Mesothelial cell of epicardium (in vitro differentiated cells): ENCODE results near the gene IRAG1. TPM values are rescaled to one million over a fixed set of nuclear protein-coding genes. Genes with fewer than 3 reads are reported as not detected.
"Not testable (repeated sequence)": the region's sequence is repeated elsewhere in the genome, so short reads cannot be mapped to it uniquely, and the experiment has no call there.

Experiments used
- DNase-seq, 2 experiments: peaks; one replicate each; pipeline ENCODE4 v3.0.0; 2021; ENCODE audit warnings: low spot score in 2 of 2; ENCODE audit not compliant: unreplicated experiment in 2 of 2
- H3K27ac Mint-ChIP-seq: 2 replicates; pipeline ENCODE4 v1.8.0; 2021; ENCODE audit warnings: mixed read lengths
- H3K27me3 Mint-ChIP-seq: 2 replicates; pipeline ENCODE4 v1.8.0; 2021; ENCODE audit warnings: low read depth, mixed read lengths
- H3K36me3 Mint-ChIP-seq: 2 replicates; pipeline ENCODE4 v1.8.0; 2021; ENCODE audit warnings: mixed read lengths
- H3K4me1 Mint-ChIP-seq: 2 replicates; pipeline ENCODE4 v1.8.0; 2021; ENCODE audit warnings: mixed read lengths
- H3K4me3 Mint-ChIP-seq: 2 replicates; pipeline ENCODE4 v1.8.0; 2021; ENCODE audit warnings: mild to moderate bottlenecking, moderate library complexity, mixed read lengths
- H3K9me3 Mint-ChIP-seq: 2 replicates; pipeline ENCODE4 v1.8.0; 2021; ENCODE audit warnings: mixed read lengths
- total RNA-seq: library from RNA; stranded (reverse); gene quantifications from 3 replicates; pipeline ENCODE4 v1.2.1, GENCODE V29; 2021
- TF ChIP-seq, protein P1 (sequence below): fragments of 200-600 bp; sonication (generic); IDR thresholded peaks from one replicate; pipeline ENCODE4 v1.5.0; 2021; ENCODE audit warnings: antibody characterized with exemption; ENCODE audit not compliant: unreplicated experiment

IRAG1 gene
- total RNA-seq, 1 donor from 2014 or later, result 13.8 TPM

DNA sequence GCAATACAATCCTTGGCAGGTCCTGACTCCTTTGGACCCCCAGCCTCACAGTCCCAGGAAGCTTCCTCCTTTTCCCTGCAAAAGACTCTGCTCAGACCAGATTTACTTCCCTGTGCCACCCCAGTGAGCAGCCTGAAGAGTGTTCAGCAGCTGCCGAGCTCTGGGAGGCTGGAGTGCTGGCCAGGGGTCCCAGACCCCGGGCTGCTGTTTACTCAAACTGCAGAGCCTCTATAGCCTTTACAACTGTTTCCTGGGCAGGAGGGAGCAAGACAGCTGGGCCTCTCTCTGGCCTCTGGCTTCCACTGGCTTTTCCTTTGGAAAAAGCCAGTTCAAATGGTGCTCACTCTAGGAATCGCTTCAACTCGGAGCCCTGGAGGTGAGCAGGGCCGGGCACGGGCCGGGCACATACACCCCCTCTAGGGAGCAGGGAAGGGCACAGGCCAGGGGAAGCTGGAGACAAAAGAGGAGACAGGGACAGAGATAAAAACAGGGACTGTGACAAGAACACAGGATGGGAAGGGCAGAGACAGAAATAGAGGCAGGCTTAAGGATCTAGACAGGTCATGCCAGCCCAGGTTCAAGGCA lies 932 bp downstream of the IRAG1 start:
- DNase-seq, result no peak
- TF ChIP-seq, protein P1, sequence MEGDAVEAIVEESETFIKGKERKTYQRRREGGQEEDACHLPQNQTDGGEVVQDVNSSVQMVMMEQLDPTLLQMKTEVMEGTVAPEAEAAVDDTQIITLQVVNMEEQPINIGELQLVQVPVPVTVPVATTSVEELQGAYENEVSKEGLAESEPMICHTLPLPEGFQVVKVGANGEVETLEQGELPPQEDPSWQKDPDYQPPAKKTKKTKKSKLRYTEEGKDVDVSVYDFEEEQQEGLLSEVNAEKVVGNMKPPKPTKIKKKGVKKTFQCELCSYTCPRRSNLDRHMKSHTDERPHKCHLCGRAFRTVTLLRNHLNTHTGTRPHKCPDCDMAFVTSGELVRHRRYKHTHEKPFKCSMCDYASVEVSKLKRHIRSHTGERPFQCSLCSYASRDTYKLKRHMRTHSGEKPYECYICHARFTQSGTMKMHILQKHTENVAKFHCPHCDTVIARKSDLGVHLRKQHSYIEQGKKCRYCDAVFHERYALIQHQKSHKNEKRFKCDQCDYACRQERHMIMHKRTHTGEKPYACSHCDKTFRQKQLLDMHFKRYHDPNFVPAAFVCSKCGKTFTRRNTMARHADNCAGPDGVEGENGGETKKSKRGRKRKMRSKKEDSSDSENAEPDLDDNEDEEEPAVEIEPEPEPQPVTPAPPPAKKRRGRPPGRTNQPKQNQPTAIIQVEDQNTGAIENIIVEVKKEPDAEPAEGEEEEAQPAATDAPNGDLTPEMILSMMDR, result no peak
- H3K4me3 Mint-ChIP-seq, result peak overlapping the region; percentile 38
- H3K27me3 Mint-ChIP-seq, result no peaks in the 10 kb centered on the region
- H3K9me3 Mint-ChIP-seq, result no peaks in the 10 kb centered on the region
- peak overlapping the region; percentile 65 for H3K27ac Mint-ChIP-seq
- peaks cover 10% of the 10 kb centered on the region for H3K4me1 Mint-ChIP-seq
- no peaks in the 10 kb centered on the region for H3K36me3 Mint-ChIP-seq

DNA sequence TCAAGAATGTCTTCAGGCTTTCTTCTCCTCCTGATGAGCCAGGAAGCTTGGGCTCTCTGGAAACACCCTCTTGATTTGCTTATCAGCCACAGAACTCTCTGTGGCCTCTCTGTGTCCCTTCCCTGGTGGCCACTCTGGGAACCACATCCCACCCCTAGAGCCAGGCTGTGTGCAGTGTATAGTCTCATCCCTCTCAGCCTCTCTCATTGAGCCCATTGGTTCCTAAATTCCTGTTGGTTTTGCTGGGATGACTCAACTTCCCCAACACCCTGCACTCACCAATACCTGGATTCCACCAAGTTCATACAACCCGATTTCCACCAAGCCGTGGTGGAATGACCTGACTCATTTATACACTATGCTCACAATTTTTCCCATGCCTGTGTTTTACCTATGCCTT lies 5.2 kb downstream of the IRAG1 start:
- no peak overlapping the region for H3K27ac Mint-ChIP-seq
- TF ChIP-seq, protein P1, result peak; percentile 41
- no peaks in the 10 kb centered on the region for H3K27me3 Mint-ChIP-seq
- peaks cover 5% of the 10 kb centered on the region for H3K4me1 Mint-ChIP-seq
- H3K9me3 Mint-ChIP-seq, result no peaks in the 10 kb centered on the region
- DNase-seq, result no peak
- no peak overlapping the region for H3K4me3 Mint-ChIP-seq
- no peaks in the 10 kb centered on the region for H3K36me3 Mint-ChIP-seq

DNA sequence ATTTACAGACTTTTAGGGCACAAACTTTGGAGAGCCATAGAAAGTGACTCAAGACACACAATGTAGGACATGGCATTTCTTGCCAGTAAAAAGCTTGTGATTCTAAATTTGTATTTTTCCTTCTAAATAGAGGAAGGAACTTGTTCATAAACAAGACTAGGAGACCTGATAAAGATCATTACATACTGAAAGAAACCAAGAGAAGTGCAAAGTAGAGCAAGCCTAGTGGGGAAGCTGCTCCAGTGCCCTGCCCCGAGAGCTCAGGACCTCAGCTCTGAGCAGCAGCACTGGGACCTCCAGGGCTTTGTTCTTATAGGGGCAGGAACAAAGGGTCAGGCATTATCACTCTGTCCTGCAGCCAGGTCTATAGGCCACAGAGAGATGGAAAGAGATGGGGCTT lies 7.2 kb downstream of the IRAG1 start:
- H3K9me3 Mint-ChIP-seq, result no peaks in the 10 kb centered on the region
- H3K27me3 Mint-ChIP-seq, result no peaks in the 10 kb centered on the region
- H3K36me3 Mint-ChIP-seq, result no peaks in the 10 kb centered on the region
- TF ChIP-seq, protein P1, result no peak
- no peaks in the 10 kb centered on the region for H3K4me1 Mint-ChIP-seq
- no peak overlapping the region for H3K27ac Mint-ChIP-seq
- no peak for DNase-seq
- H3K4me3 Mint-ChIP-seq, result no peak overlapping the region

DNA sequence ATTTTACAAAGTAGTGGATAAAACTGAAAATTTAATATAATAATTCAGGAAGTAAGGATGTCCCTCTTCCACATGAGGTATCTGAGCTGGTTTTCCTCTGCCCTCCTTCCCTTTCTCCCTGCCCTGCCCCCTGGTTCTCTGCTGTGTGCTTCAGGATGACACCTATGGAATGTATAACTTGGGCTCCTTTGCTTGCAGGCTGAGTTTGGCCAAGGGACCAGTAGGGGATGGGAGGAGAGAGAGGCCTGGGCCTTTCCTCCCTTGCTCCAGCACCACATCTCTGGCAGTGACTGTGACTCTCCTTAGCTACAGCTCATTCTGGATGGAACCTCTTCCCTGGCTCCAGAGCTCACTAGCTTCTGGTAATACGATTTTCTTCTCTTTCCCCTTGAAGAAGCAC lies 10.1 kb downstream of the IRAG1 start:
- DNase-seq, result no peak
- Mint-ChIP-seq H3K27ac (no peak overlapping the region), H3K4me3 (no peak overlapping the region), H3K4me1 (no peaks in the 10 kb centered on the region), H3K36me3 (no peaks in the 10 kb centered on the region), H3K9me3 (no peaks in the 10 kb centered on the region), H3K27me3 (no peaks in the 10 kb centered on the region)
- TF ChIP-seq, protein P1, result no peak

DNA sequence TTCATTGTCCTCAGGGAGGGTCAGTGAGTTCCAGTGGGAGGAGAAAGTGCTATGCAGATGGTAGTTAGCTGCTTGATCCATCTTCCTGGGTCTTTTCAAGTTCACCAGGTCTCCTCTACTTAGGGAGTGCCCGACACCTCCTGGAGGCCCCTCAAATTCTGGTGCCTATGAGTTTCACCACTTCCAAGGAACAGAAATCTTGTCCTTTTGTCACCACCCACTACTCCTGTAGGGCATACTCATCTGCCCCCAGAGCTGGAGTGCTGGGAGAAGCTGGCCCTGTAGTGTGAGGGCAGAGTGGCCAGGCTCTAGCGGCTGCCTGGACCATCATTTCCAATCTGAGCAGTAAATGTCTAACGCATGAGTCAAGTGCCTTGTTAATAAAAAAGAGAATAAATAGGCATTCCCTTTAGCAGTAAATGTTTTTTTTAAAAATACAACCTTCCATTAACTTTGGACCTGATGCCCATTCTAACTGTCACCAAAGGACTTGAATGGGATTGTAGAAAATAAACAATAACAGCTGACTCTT lies 12.5 kb downstream of the IRAG1 start:
- TF ChIP-seq, protein P1, result no peak
- Mint-ChIP-seq H3K36me3 (no peaks in the 10 kb centered on the region), H3K27ac (no peak overlapping the region), H3K4me3 (no peak overlapping the region), H3K27me3 (peaks cover under 1% of the 10 kb centered on the region), H3K9me3 (peaks cover 5% of the 10 kb centered on the region), H3K4me1 (no peaks in the 10 kb centered on the region)
- no peak for DNase-seq

DNA sequence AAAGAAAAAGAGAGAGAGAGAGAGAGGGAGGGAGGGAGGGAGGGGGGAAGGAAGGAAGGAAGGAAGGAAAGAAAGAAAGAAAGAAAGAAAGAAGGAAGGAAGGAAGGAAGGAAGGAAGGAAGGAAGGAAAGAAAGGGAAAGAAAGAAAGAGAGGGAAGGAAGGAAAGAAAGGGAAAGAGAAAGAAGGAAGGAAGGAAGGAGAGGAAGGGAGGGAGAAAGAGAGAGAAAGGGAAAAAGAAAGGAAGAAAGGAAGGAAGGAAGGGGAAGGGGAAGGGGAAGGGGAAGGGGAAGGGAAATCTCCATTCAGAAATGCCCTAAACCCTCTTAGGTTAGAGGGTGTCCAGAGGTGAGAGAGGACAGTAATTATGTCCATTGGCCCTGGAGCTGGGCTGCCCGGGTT lies 13.3 kb downstream of the IRAG1 start:
- H3K27ac Mint-ChIP-seq, H3K9me3 Mint-ChIP-seq, H3K27me3 Mint-ChIP-seq: not testable (repeated sequence)

More for the DNA sequence above, 13.3 kb downstream of the IRAG1 start:
- not testable (repeated sequence) for H3K36me3 Mint-ChIP-seq, H3K4me1 Mint-ChIP-seq, H3K4me3 Mint-ChIP-seq, DNase-seq
